GM19463 (cell line): Measurements from ENCODE around the gene PTPRN2.
"Not testable (repeated sequence)": the region's sequence is repeated elsewhere in the genome, so short reads cannot be mapped to it uniquely, and the experiment has no call there.

Experiments used
- ATAC-seq: cut with Tn5 transposase; IDR thresholded peaks from one replicate; pipeline ENCODE4 v1.9.1; 2021; ENCODE audit warnings: mild to moderate bottlenecking, moderate library complexity; ENCODE audit not compliant: unreplicated experiment

The PTPRN2 gene

GRCh38 chr7:158587162-158588084 lies at the start of gene PTPRN2:
Gene PTPRN2 (minus strand): TSS chr7:158587823.
- peak; percentile 68 for ATAC-seq

DNA sequence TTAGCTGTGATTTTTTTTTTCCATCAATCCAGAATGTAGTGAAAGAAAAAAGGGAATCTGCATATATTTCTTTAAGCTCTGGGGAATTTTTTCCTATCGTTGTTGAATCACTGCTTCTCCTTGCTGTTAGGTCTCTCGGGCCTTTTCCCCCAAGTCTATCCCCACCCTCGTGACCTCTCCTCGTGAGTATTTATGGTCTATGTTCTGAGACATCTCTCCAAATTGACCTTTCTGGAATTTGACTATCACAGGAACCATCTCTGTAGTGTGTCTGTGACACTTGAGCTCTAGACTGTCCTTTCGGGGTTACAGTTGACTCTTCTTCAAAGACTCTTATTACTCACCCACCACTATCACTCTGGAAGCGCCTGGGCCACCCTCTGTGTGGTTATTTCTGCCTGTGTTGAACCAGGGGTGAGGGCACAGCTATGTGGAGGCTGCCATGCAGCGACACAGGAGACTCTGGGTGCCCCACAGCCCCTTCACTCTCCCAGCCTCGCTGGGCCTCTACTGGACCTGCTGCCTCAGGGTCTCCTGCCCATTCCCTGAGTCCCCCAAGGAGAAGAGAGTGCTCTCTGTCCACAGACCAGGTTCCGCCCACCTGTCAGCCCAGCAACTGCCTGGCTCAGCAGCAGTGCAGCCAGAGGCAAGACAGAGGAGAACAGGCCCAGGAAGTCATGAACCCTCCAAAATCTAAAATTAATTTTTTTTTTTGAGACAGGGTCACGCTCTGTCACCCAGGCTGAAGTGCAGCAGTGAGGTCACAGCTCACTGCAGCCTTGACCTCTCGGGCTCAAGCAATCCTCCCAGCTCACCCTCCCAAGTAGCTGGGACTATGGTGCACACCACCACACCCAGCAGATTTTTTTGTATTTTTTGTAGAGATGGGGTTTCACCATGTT lies 45.7 kb upstream of the PTPRN2 start:
- ATAC-seq, result peak; percentile 64

GRCh38 chr7:158631574-158632195 lies 44.1 kb upstream of the PTPRN2 start:
- no peak for ATAC-seq

DNA sequence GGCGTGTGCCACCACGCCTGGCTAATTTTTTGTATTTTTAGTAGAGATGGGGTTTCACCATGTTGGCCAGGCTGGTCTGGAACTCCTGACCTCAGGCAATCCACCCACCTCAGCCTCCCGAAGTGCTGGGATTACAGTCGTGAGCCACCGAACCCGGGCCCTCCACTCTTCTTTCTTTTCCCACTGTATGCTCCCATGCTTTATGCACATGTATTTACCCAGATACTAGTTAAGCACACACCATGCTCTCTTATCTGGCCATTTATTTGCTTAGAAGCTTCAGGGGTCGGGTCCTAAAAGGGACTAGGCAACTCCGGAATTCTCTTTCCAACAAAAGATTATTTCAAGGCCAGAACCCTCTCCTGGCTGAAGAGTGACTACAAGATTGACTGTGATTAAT lies 38.7 kb upstream of the PTPRN2 start:
- not testable (repeated sequence) for ATAC-seq

- no peak for ATAC-seq
These were observed 35.6 kb upstream of the PTPRN2 start for GRCh38 chr7:158623241-158623640.

DNA sequence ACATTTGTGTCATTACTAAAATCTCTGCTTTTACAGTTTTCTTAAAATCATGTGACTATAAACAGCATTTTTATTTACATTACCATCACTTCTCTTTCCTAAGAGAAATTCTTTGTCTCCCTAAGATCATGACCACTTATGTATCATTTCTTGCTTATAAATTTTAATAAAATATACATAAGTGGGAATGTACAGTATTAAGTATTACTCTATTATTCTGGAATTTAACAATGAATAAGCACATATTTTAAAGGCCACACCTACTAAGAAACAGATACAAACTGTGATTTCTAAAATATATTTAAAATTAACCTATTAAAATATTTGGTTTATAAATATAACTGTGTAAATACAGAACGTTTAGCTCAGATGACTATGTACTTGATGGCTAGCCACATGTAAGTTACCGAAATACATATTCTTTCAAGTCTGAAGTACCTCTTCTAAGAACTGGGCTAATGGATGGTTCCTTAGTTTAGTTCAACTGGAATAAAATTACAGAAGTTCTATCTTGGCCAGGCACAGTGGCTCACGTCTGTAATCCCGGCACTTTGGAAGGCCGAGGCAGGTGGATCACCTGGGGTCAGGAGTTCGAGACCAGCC lies 33.3 kb upstream of the PTPRN2 start:
- ATAC-seq, result no peak

GRCh38 chr7:158620418-158620817 lies 32.8 kb upstream of the PTPRN2 start:
- ATAC-seq, result no peak

GRCh38 chr7:158618745-158619140 lies 31.1 kb upstream of the PTPRN2 start:
- no peak for ATAC-seq

GRCh38 chr7:158617737-158618128 lies 30.1 kb upstream of the PTPRN2 start:
- ATAC-seq, result no peak

DNA sequence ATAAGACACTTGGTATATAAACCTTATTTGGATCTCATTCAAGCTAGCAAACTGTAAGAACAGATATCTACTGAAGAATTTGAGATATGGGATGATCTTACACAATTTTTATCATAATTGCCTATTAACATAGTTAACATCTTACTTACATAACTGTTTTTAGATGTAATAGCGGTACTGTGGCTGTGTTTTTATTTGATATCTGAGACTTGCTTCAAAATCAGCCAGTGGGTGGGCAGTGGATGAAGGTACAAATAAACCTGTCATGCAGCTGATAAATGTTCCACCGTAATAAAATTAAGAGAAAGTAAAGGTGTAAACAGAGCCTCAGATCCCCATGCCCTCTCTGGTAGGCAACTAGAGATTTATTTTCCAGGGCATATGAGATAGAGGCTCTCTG lies 28.4 kb upstream of the PTPRN2 start:
- ATAC-seq, result no peak

GRCh38 chr7:158614700-158615099 lies 27.1 kb upstream of the PTPRN2 start:
- no peak for ATAC-seq

GRCh38 chr7:158613481-158613880 lies 25.9 kb upstream of the PTPRN2 start:
- ATAC-seq, result peak; percentile 87

GRCh38 chr7:158612546-158612945 lies 24.9 kb upstream of the PTPRN2 start:
- no peak for ATAC-seq

DNA sequence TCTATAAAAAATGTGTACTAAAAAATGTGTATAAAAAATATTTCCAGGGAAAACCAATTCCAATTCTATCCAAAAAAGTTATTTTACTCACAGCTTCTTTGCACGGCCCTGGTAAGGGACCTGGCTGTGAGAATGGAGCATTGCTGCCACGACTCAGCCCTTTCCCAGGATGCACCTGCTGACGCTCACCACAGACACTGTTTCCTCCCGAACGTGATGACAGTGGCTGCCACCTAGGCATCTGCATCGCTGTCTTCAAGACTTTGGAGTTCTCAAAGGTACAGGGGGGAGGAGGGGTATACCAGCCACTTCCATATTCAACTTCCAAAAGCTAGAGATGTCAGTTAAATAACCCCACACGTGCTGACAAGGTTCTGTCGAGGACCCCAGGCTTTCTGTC lies 23.9 kb upstream of the PTPRN2 start:
- no peak for ATAC-seq

DNA sequence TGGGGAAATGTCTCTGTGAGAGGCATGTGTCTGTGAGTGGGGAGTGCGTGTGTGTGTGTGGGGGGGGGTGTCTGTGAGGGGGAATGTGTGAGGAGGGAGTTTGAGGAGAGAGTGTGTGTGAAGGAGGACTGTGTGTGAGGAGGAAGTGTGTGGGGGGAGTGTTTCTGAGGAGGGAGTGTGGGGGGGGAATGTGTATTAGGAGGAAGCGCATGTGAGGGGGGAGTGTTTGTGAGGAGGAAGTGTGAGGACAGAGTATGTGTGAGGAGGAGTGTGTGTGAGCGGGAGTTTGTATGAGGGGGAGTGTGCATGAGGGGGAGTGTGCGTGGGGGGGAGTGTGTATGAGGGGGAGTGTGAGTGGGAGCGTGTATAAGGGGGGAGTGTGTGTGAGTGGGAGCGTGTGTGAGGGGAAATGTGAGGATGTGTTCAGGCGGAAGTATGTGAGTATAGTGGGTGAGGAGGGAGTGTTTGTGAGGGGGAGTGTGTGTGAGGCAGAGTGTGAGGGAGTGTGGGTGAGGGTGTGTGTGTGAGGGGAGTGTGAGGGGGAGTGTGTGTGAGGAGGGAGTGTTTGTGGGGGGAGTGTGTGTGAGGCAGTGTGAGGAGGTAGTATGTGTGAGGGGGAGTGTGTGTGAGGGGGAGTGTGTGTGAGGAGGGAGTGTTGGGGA lies 21.8 kb upstream of the PTPRN2 start:
- ATAC-seq, result no peak

GRCh38 chr7:158607563-158607962 lies 19.9 kb upstream of the PTPRN2 start:
- ATAC-seq, result no peak

DNA sequence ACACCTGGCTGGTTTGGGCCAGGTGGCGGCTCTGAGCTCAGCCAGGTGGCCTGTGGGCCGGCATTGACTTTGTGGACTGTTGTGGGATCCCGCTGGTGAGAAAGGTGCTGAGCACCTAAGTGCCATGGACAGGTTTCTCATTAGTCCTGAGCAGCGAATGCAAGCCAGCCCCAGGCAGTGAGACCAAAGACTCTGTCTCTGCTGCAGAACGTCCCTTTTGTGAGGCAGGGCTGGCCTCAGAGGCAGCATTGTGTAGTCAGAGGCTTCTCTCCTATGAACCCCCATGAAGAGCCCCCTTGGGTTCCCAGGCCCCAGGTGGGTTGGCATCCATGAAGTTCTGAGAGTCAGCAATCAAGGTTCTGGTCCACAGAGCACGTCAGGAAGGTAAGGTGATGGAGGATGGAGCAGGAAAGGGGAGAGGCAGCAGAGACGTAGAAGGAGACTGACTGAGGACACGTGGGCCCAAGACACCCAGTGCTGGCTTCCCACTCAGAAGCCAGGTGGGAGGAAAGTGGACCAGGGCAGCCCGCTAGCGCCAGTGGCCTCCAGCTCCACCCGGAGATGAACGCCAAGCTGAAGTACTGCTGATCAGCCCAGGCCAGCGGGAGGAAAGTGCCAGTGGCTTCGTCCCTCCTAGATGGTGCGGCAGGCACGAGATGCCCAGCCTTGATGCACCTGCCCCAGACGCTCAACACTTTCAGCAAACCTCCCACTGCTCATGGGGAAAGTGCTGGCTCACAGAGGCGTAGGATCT lies 19.2 kb upstream of the PTPRN2 start:
- ATAC-seq, result no peak

GRCh38 chr7:158606129-158606528 lies 18.5 kb upstream of the PTPRN2 start:
- ATAC-seq, result no peak
